GM19025 (cell line): ENCODE data around the gene SUMF1.
A peak's percentile ranks its signal among the peaks of the same experiment; 100 is the strongest.
"Not testable (repeated sequence)": the region's sequence is repeated elsewhere in the genome, so short reads cannot be mapped to it uniquely, and the experiment has no call there.

Experiments used
- ATAC-seq: cut with Tn5 transposase; IDR thresholded peaks from one replicate; pipeline ENCODE4 v1.9.1; 2021; ENCODE audit warnings: mild to moderate bottlenecking, low read depth, moderate library complexity; ENCODE audit not compliant: unreplicated experiment

SUMF1 gene

GRCh38 chr3:4350789-4351163 lies 116.3 kb downstream of the SUMF1 start:
- peak; percentile 53 for ATAC-seq

GRCh38 chr3:4343258-4343657 lies 123.8 kb downstream of the SUMF1 start:
- ATAC-seq, result no peak

GRCh38 chr3:4341336-4341675 lies 125.8 kb downstream of the SUMF1 start:
- ATAC-seq, result no peak

- no peak for ATAC-seq
Measured at GRCh38 chr3:4340411-4341335, 126.4 kb downstream of the SUMF1 start.

- ATAC-seq, result no peak
Measured at GRCh38 chr3:4340077-4340410, 127.0 kb downstream of the SUMF1 start.

- ATAC-seq, result no peak
Measured at GRCh38 chr3:4338751-4339150, 128.3 kb downstream of the SUMF1 start.

- no peak for ATAC-seq
Measured at GRCh38 chr3:4336850-4337546, 130.1 kb downstream of the SUMF1 start.

GRCh38 chr3:4335840-4336562 lies 131.1 kb downstream of the SUMF1 start:
- no peak for ATAC-seq

- no peak for ATAC-seq
Measured at GRCh38 chr3:4334548-4334947, 132.5 kb downstream of the SUMF1 start.

- no peak for ATAC-seq
Measured at GRCh38 chr3:4332991-4333390, 134.1 kb downstream of the SUMF1 start.

GRCh38 chr3:4332574-4332973 lies 134.5 kb downstream of the SUMF1 start:
- ATAC-seq, result no peak

- ATAC-seq, result no peak
Measured at GRCh38 chr3:4332111-4332510, 135.0 kb downstream of the SUMF1 start.

GRCh38 chr3:4329806-4330205 lies 137.3 kb downstream of the SUMF1 start:
- ATAC-seq, result not testable (repeated sequence)

GRCh38 chr3:4326868-4327267 lies 140.2 kb downstream of the SUMF1 start:
- no peak for ATAC-seq

- no peak for ATAC-seq
Measured at GRCh38 chr3:4323246-4324027, 143.6 kb downstream of the SUMF1 start.

GRCh38 chr3:4322635-4323034 lies 144.4 kb downstream of the SUMF1 start:
- no peak for ATAC-seq

- ATAC-seq, result no peak
Measured at GRCh38 chr3:4321732-4322131, 145.3 kb downstream of the SUMF1 start.

GRCh38 chr3:4320096-4320911 lies 146.8 kb downstream of the SUMF1 start:
- no peak for ATAC-seq

- ATAC-seq, result no peak
Measured at GRCh38 chr3:4314688-4315087, 152.4 kb downstream of the SUMF1 start.
